ENCODE results near the gene SPON2.

SPON2 gene

DNA sequence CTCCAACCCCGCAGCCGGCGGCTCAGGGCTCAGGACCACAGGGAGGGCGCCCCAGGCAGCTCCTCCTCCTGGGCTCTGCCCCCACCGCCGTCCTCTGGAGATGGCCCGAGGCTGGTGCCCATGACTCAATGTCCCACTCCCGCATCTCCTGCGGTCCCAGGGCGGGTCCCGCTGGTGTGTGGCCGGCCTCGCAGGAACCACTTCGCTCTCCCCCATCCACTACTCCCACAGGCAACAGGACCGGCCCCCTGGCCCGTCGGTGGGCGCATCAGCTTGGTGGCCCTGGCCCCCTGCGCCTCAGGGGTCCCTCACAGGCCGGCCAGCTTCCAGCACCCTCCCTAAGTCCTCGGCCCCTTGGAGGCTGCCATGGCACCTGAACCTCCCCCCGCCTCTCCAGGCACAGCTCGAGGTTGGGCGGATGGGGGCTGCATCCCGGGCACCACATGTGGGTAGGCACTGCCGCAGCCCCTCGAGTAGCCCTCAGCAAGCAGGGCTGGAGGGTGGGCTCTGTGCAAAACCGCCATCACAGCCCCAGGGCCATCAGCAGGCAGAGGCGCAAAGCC is 22.8 kb upstream of the SPON2 start:
- no peak for DNase-seq (ENCODE audit: low read depth)

DNA sequence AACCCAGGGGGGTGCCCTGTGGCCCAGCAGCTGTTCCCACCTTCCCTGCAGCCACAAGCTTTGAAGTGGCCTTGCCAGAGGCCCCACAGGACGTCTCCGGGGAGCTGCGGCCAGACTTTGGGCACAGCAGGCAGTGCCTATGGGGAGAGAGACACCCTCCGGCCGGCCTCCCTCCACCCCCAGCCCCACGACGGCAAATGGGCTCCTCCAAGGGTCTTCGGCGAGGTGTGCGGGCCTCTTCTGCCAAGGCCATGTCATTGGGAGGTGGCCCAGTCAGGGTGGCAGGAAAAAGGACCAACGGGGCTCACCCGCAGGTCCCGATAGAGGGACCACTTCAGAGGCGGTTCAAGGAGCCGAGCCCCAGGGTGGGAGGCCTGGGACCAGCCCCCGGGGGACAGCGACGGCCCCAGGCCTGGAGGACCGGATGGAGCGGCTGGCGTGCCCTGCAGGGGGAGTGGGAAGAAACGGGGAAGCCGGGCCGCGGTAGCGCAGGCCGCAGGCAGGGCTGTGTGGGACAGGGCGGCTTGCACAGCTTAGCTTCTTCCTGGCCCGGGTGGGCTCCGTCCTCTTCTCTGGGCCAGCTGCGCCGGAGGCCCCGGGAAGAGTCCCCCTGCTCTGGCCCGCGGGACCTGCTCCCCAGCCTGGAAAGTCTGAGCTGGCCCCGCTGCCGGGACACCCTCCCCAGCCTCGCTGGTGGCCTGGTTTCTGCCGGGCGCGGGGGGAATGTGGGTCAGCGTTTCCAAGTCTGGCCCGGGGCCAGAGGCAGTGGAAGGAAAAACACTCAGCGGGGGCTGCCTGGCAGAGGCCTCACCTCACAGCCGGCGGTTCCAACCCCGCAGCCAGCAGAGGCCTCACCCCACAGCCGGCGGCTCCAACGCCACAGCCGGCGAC is 21.9 kb upstream of the SPON2 start:
- peak; percentile 59 for DNase-seq (ENCODE audit: low read depth)

DNA sequence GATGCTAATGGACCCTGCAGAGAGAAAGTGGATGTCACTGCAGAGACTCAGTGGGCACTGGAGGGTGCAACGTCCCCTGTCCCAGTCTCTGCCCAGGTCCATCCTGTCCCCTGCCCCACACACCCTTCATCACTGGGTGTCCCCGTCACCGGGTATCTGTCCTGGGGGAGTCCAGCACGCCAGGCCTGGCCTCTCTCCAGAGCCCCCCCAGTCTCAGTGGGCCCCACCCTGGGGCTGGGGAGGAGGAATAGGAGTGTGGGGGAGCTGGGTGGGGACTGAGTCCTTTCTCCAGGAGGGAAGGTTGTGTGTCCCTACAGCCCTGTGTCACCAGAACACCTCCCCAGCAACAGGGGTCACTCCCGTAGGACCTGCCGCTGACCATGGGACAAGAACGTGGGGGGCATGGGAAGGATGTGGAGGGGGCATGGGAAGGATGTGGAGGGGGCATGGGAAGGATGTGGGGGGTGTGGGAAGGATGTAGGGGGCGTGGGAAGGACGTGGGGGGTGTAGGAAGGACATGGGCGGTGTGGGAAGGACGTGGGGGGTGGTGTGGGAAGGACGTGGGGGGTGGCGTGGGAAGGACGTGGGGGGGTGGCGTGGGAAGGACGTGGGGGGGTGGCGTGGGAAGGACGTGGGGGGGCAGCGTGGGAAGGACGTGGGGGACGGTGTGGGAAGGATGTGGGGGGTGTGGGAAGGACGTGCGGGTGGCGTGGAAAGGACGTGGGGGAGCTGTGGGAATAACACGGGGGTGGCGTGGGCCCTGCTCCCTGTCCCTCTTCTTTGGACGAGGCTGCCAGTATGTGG is 21.0 kb upstream of the SPON2 start:
- DNase-seq (ENCODE audit: low read depth), result no peak

DNA sequence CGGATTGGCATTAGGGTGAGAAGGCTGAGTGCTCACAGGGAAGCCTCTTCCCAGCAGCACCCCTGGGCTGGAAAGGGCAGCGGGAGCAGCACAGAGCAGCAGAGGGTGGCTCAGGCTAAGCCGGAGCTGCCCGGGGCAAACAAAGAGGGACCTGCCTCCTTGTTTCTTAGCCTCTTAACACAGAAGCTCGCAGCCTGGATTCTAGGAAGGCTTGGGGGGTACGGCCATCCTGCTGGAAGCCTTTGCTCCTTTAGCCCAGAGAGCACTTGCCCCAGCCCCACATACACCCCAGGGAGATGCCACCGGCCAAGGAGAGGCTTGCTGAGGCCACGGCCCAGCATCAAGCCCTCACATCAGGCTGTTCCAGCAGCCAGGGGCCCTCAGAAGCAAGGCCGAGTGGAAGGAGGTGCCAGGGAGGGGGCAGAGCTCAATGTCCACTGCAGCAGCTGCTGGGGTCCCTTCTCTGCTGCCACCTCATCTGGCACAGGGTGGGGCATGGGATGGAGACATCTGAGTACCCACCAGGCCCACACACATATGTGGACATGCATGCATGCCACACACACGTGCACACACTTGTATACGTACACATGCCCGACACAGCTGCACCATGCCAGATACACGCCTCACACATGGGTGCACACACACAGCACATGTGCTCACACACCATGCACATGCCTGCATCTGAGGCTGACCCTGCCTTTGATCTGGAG is 20.3 kb upstream of the SPON2 start:
- DNase-seq (ENCODE audit: low read depth), result peak; percentile 44

DNA sequence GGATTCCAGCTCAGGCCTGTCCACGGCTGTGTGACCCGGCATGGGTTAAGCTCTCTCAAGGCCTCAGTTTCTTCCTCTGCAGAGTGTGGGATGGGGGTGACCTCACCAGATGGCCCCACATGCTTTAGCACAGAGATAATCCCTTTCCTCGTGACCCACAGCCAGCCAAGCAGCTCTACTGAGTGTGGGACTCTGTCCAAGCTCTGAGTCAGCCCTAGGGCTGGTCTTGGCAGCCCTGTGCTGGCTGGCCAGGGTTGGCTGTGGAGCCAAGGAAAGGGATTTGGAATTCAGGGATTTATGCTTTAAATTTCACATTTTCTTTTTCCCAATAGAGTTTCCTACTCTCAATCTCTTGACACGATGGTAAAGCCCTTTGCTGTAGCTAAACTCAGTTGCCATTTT is 19.7 kb upstream of the SPON2 start:
- DNase-seq (ENCODE audit: low read depth), result peak; percentile 99

DNA sequence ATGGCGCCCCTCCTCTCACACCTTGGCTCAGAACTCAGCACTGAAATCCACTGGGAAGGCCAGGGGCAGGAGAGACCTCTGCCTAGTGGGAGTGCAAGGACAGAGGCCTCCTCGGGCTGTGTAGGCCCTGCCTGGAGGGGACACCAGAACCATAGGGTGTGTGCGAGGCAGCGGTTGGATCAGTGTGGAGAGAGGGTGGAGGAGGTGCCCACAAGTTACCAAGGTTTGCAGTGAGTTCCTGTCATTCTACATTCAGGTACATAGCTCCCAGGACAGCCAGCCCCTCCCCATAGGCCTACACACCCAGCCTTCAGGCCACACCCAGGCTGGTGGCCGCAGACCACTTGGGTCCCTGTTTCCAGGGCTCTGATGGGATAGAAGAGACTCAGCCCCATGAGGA is 19.2 kb upstream of the SPON2 start:
- DNase-seq (ENCODE audit: low read depth), result no peak

GRCh38 chr4:1187182-1187581 is 14.8 kb upstream of the SPON2 start:
- DNase-seq (ENCODE audit: low read depth), result peak; percentile 77

- DNase-seq (ENCODE audit: low read depth), result no peak
These were observed 11.8 kb upstream of the SPON2 start for GRCh38 chr4:1183985-1184773.

- DNase-seq (ENCODE audit: low read depth), result no peak
These were observed 9.9 kb upstream of the SPON2 start for GRCh38 chr4:1182313-1182712.

DNA sequence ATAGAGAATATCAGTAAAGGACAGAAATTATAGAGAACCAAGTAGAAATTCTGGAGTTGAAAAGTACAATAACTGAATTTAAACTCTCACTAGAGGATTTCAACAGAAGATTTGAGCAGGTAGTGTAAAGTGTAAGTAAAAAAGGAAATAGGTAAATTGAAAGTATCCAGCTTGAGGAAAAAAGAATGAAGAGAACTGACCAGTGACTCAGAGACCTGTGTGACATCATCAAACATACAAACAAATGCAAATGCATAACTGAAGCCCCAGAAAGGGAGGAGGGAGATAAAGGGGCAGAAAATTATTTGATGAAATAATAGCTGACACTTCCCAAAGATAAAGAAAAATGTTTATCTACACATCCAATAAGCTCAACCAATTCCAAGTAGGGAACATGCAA is 8.3 kb upstream of the SPON2 start:
- no peak for DNase-seq (ENCODE audit: low read depth)

DNA sequence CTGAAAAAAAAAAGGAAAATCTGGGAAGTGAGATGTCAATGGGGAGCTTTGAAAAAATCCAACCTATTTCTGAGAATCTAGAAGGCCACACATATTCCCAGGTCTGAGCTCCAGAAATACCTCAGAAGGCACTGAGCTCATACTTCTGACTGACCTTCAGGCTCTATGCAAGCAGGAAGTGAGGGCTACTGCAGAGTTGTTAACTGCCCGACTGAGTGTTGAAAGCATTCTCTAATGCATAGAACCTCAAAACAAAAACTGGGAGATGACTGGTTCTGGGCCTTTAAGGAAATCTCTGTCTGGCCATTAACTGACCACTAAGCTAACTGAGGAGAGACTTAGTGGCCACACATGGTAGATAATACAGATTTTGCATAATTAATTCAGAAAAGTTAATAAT is 7.6 kb upstream of the SPON2 start:
- no peak for DNase-seq (ENCODE audit: low read depth)

DNA sequence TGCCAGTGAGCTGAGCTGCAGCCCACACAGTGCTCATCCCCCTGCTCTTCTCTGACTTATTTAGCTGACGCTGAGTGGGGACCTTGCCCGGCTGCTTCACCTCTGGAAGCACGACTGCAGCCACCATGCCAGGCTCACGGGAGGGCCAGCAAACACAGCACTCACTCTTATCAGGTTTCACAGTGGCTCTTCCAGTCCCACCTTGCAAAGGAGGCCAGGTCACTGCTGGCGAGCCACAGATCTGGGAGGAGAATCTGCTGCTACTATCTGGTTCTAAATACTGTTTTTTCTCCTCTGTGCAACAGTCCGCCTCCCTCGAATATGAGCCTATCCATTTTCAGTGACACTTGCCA is 6.7 kb upstream of the SPON2 start:
- no peak for DNase-seq (ENCODE audit: low read depth)

GRCh38 chr4:1178300-1179088 is 6.1 kb upstream of the SPON2 start:
- DNase-seq (ENCODE audit: low read depth), result no peak

- DNase-seq (ENCODE audit: low read depth), result no peak
These were observed 5.1 kb upstream of the SPON2 start for GRCh38 chr4:1177274-1178141.

GRCh38 chr4:1176398-1177273 is 4.3 kb upstream of the SPON2 start:
- no peak for DNase-seq (ENCODE audit: low read depth)

DNA sequence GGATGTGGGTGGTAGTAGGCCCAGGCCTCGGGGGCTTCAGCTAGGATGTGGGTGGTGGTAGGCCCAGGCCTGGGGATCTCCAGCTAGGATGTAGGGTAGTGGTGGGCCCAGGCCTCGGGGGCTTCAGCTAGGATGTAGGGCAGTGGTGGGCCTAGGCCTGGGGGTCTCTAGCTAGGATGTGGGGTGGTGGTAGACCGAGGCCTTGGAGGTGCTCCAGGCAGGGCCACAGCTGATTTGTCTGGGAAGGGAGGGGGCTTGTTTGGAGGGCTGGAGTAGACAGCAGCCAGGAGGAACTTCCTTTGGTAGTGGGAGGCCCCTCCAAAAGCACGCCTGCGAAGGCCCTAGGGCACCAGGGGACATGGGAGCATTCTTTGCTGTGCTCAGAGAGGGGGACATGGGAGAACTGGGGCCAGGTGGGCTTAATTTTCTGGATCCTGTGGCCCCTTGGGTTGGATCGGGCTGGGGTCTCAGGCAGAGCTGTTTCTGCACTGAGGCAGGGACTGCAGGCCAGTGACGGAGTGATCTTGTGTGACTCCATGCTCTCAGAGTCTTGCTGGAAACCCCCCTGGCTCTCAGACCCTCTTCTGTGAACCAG is 3.3 kb upstream of the SPON2 start:
- DNase-seq (ENCODE audit: low read depth), result no peak

DNA sequence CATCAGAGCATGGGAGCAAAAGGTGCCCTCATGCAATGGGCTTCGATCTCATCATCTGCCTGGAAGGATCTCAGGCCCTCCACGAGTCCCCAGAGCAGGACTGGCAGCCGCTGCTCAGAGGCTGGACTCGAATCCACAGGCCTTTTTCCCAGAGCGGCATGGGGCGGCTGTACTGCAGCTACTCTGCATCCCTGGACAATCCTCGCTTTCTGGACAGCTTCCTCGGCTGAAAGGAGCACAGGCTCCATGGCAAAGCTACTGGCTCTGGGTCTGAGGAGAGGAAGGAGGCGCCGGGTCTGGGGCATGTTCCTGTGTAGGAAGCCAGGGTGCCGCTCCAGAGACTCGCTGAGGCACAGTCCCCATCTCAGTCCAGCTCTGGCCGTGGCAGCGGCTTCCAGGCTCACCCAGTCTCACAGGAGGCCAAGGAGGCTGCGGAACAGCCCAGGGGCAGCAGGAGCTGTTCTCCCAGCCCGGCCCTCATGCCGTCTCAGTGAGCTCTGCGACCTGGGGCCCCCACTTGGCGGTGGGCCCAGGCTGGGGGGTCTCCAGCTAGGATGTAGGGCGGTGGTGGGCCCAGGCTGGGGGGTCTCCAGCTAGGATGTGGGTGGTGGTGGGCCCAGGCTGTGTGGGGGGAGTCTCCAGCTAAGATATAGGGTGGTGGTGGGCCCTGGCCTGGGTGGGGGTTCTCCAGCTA is 2.7 kb upstream of the SPON2 start:
- no peak for DNase-seq (ENCODE audit: low read depth)

Measured in iris pigment epithelial cell (primary cell).